Measurements from ENCODE around the gene ADAMTSL3. TPM values are rescaled to one million over a fixed set of nuclear protein-coding genes. Genes with fewer than 3 reads are reported as not detected.

Gene ADAMTSL3
- polyA plus RNA-seq, 1 donor from 2014 or later = 0.51 TPM

DNA sequence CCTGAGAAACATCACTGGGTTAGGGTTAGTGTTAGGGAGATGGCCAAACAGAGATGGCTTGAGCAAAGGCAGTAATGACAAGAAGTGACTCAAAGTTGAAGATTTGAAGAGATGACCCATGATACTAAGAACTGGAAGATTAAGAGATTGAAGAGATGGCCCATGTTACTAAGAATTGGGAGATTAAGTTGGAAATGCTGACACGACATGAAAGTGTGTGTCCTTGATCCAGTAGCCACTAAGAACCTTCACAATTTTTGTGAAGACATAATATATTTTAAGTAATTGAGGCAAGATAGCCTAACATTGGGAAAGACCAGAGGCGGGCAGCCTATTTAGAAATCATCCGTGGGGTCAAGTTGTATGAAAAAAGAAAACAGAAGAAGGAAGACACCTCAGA is 239.4 kb downstream of the ADAMTSL3 start:
- H3K27me3 ChIP-seq (ENCODE audit: insufficient read depth, low read depth, low read length) = no peaks in the 10 kb centered on the region
- no peak overlapping the region for H3K27ac ChIP-seq (ENCODE audit: low read length)
- no peaks in the 10 kb centered on the region for H3K9me2 ChIP-seq (ENCODE audit: insufficient read depth, low read length)
- H3K4me3 ChIP-seq (ENCODE audit: low read length) = no peak overlapping the region
- H3K9ac ChIP-seq (ENCODE audit: low read length) = no peak overlapping the region
- no peaks in the 10 kb centered on the region for H3K36me3 ChIP-seq (ENCODE audit: insufficient read depth, low read length)
- H3K79me2 ChIP-seq (replicated peaks; ENCODE audit: insufficient read depth, low read length) = no peaks in the 10 kb centered on the region
- H3F3A ChIP-seq (ENCODE audit: insufficient read depth, low read length, poor library complexity, severe bottlenecking) = no peaks in the 10 kb centered on the region
- no peaks in the 10 kb centered on the region for H3K9me3 ChIP-seq (ENCODE audit: low read length)
- TF ChIP-seq RAD21 (conservative IDR thresholded peaks at IDR 0.05) (no peak), SMC3 (conservative IDR thresholded peaks at IDR 0.05; ENCODE audit: poor library complexity) (no peak), REST (IDR thresholded peaks at IDR 0.05; ENCODE audit: borderline replicate concordance) (no peak)
- no peaks in the 10 kb centered on the region for H4K20me1 ChIP-seq (ENCODE audit: insufficient read depth)
- H2AFZ ChIP-seq (ENCODE audit: low read depth, low read length) = no peak overlapping the region
- H3K4me2 ChIP-seq (ENCODE audit: low read length) = no peak overlapping the region

DNA sequence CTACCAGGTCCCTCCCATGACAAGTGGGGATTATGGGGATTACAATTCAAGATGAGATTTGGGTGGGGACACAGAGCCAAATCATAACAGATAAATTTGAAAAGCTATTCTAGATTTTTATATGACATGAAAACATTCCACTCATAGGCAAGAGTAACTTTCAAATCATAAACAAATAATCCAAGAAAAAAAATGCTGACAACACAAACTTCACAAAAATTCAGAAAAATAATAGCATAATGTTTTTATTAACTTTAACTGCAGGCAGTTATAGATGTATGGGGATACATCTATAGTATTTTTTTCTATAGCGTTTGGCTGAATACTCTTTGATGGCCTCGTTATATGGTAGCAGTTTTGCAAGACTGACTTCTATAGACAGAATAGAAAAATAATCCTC is 243.1 kb downstream of the ADAMTSL3 start:
- Histone ChIP-seq H3K27me3 (ENCODE audit: insufficient read depth, low read depth, low read length) (no peaks in the 10 kb centered on the region), H2AFZ (ENCODE audit: low read depth, low read length) (no peak overlapping the region), H3F3A (ENCODE audit: insufficient read depth, low read length, poor library complexity, severe bottlenecking) (no peaks in the 10 kb centered on the region), H3K36me3 (ENCODE audit: insufficient read depth, low read length) (no peaks in the 10 kb centered on the region), H3K27ac (ENCODE audit: low read length) (no peak overlapping the region), H3K9me3 (ENCODE audit: low read length) (no peaks in the 10 kb centered on the region), H3K4me2 (ENCODE audit: low read length) (no peak overlapping the region), H4K20me1 (ENCODE audit: insufficient read depth) (no peaks in the 10 kb centered on the region), H3K9ac (ENCODE audit: low read length) (no peak overlapping the region), H3K4me3 (ENCODE audit: low read length) (no peak overlapping the region), H3K79me2 (replicated peaks; ENCODE audit: insufficient read depth, low read length) (no peaks in the 10 kb centered on the region), H3K9me2 (ENCODE audit: insufficient read depth, low read length) (no peaks in the 10 kb centered on the region)
- TF ChIP-seq RAD21 (conservative IDR thresholded peaks at IDR 0.05) (no peak), MXI1 (conservative IDR thresholded peaks at IDR 0.05; ENCODE audit: poor library complexity, severe bottlenecking) (no peak), TAF1 (IDR thresholded peaks at IDR 0.05; ENCODE audit: low read depth) (no peak), SMC3 (conservative IDR thresholded peaks at IDR 0.05; ENCODE audit: poor library complexity) (no peak), POLR2AphosphoS5 (IDR thresholded peaks at IDR 0.05) (no peak), EP300 (conservative IDR thresholded peaks at IDR 0.05; ENCODE audit: poor library complexity, severe bottlenecking) (no peak)
- TF ChIP-seq, protein P1, sequence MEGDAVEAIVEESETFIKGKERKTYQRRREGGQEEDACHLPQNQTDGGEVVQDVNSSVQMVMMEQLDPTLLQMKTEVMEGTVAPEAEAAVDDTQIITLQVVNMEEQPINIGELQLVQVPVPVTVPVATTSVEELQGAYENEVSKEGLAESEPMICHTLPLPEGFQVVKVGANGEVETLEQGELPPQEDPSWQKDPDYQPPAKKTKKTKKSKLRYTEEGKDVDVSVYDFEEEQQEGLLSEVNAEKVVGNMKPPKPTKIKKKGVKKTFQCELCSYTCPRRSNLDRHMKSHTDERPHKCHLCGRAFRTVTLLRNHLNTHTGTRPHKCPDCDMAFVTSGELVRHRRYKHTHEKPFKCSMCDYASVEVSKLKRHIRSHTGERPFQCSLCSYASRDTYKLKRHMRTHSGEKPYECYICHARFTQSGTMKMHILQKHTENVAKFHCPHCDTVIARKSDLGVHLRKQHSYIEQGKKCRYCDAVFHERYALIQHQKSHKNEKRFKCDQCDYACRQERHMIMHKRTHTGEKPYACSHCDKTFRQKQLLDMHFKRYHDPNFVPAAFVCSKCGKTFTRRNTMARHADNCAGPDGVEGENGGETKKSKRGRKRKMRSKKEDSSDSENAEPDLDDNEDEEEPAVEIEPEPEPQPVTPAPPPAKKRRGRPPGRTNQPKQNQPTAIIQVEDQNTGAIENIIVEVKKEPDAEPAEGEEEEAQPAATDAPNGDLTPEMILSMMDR (IDR thresholded peaks at IDR 0.05; ENCODE audit: poor library complexity, severe bottlenecking) = no peak

DNA sequence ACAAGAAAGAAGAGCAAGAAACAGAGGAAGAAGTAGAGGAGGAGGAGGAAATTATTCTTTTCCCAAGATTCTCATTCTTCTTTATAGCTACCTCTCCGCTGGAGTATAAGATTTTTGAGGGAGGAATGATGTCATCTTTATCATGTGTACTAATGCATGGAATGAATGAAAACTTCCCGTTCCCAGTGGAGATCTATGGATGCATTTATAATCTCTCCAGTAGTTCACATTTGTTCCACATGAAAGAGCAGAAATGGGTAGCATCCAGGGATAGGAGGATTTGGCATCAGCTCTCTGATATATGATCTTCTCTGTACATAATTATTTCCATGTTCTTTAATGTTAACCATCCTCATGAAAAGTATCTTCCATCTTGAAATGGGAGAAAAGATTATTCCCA is 244.4 kb downstream of the ADAMTSL3 start:
- Histone ChIP-seq H3K9me3 (ENCODE audit: low read length) (no peaks in the 10 kb centered on the region), H3K36me3 (ENCODE audit: insufficient read depth, low read length) (no peaks in the 10 kb centered on the region), H3K27ac (ENCODE audit: low read length) (no peak overlapping the region), H3K4me2 (ENCODE audit: low read length) (no peak overlapping the region), H3K27me3 (ENCODE audit: insufficient read depth, low read depth, low read length) (no peaks in the 10 kb centered on the region), H3K9me2 (ENCODE audit: insufficient read depth, low read length) (no peaks in the 10 kb centered on the region), H3K4me3 (ENCODE audit: low read length) (no peak overlapping the region), H4K20me1 (ENCODE audit: insufficient read depth) (no peaks in the 10 kb centered on the region), H3F3A (ENCODE audit: insufficient read depth, low read length, poor library complexity, severe bottlenecking) (no peaks in the 10 kb centered on the region), H3K79me2 (replicated peaks; ENCODE audit: insufficient read depth, low read length) (no peaks in the 10 kb centered on the region), H2AFZ (ENCODE audit: low read depth, low read length) (no peak overlapping the region), H3K9ac (ENCODE audit: low read length) (no peak overlapping the region)
- no peak for TF ChIP-seq EP300 (conservative IDR thresholded peaks at IDR 0.05; ENCODE audit: poor library complexity, severe bottlenecking)
- TF ChIP-seq, protein P1 (IDR thresholded peaks at IDR 0.05; ENCODE audit: poor library complexity, severe bottlenecking) = no peak
- no peak for TF ChIP-seq EZH2 (IDR thresholded peaks at IDR 0.05; ENCODE audit: borderline replicate concordance, insufficient read depth, low read length, poor library complexity, severe bottlenecking)
- TF ChIP-seq MXI1 (conservative IDR thresholded peaks at IDR 0.05; ENCODE audit: poor library complexity, severe bottlenecking) = no peak
- no peak for TF ChIP-seq POLR2AphosphoS5 (IDR thresholded peaks at IDR 0.05)
- no peak for TF ChIP-seq TAF1 (IDR thresholded peaks at IDR 0.05; ENCODE audit: low read depth)
- no peak for TF ChIP-seq RAD21 (conservative IDR thresholded peaks at IDR 0.05)
- TF ChIP-seq SMC3 (conservative IDR thresholded peaks at IDR 0.05; ENCODE audit: poor library complexity) = no peak
- no peak for TF ChIP-seq REST (IDR thresholded peaks at IDR 0.05; ENCODE audit: borderline replicate concordance)

Measured in neural cell (in vitro differentiated cells).